SH-SY5Y (cell line): ENCODE data around the gene SNTB2.

Experiments used
- GATA2 ChIP-seq: IDR thresholded peaks from 2 replicates; pipeline ENCODE4 v1.6.1; 2011; ENCODE audit warnings: mild to moderate bottlenecking, low read depth, low read length
- GATA3 ChIP-seq: IDR thresholded peaks from 2 replicates; pipeline ENCODE4 v1.6.1; 2011; ENCODE audit warnings: low read depth, mild to moderate bottlenecking, low read length, moderate library complexity

DNA sequence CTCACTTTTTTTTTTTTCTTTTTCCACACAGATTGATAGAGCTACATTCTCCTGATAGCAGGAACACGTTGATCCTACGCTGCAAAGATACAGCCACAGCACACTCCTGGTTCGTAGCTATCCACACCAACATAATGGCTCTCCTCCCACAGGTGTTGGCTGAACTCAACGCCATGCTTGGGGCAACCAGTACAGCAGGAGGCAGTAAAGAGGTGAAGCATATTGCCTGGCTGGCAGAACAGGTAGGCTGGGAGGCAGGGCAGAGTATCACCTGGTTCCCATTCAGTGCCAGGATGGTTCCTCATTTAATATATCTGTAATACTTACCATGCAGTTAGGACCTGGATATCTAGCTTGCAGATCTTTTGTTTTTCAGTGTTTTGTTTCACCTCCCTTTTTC lies 73.1 kb downstream of the SNTB2 start:
- TF ChIP-seq GATA2, result no peak
- no peak for TF ChIP-seq GATA3
